GM23338 (cell line): ENCODE data around the gene FTCD. TPM values are rescaled to one million over a fixed set of nuclear protein-coding genes. Genes with fewer than 3 reads are reported as not detected.

ENCODE experiments used
- ATAC-seq: fragments of 200-7000 bp; cut with Tn5 transposase; 3 replicates; pipeline ENCODE4 v1.9.1; 2020
- DNase-seq: peaks from one replicate; pipeline ENCODE4 v3.0.0-alpha.2; 2015; ENCODE audit warnings: low spot score
- H2AFZ ChIP-seq: fragments of 200-600 bp; sonication (generic); 2 replicates; pipeline ENCODE4 v1.8.0; 2016; ENCODE audit warnings: antibody characterized with exemption, mild to moderate bottlenecking, moderate library complexity
- H3F3A ChIP-seq: fragments of 200-600 bp; sonication (generic); replicated peaks from 2 replicates; pipeline ENCODE4 v1.8.0; 2017; ENCODE audit warnings: antibody characterized with exemption, mixed run types, low read depth
- H3K27ac ChIP-seq: fragments of 200-600 bp; sonication (generic); 2 replicates; pipeline ENCODE4 v1.6.1; 2016; ENCODE audit warnings: low read depth
- H3K27me3 ChIP-seq: fragments of 200-600 bp; sonication (generic); 2 replicates; pipeline ENCODE4 v1.8.0; 2016; ENCODE audit warnings: mild to moderate bottlenecking, mixed run types, moderate library complexity; ENCODE audit not compliant: insufficient read depth
- H3K36me3 ChIP-seq: fragments of 200-600 bp; sonication (generic); 2 replicates; pipeline ENCODE4 v1.8.0; 2016; ENCODE audit warnings: mild to moderate bottlenecking; ENCODE audit not compliant: insufficient read depth
- H3K4me1 ChIP-seq: fragments of 200-600 bp; sonication (generic); 2 replicates; pipeline ENCODE4 v1.8.0; 2016; ENCODE audit warnings: mild to moderate bottlenecking, moderate library complexity; ENCODE audit not compliant: insufficient read depth
- H3K4me2 ChIP-seq: fragments of 200-600 bp; sonication (generic); 2 replicates; pipeline ENCODE4 v1.7.1; 2017; ENCODE audit warnings: mixed run types
- H3K4me3 ChIP-seq: fragments of 200-600 bp; sonication (generic); 2 replicates; pipeline ENCODE4 v1.6.1; 2016; ENCODE audit warnings: mixed run types
- H3K79me2 ChIP-seq: fragments of 200-600 bp; sonication (generic); replicated peaks from 2 replicates; pipeline ENCODE4 v1.8.0; 2017; ENCODE audit warnings: mild to moderate bottlenecking; ENCODE audit not compliant: insufficient read depth
- H3K9me2 ChIP-seq: fragments of 200-600 bp; sonication (generic); 2 replicates; pipeline ENCODE4 v1.8.0; 2017; ENCODE audit not compliant: insufficient read depth
- H4K20me1 ChIP-seq: fragments of 200-600 bp; sonication (generic); replicated peaks from 2 replicates; pipeline ENCODE4 v1.8.0; 2017; ENCODE audit warnings: mild to moderate bottlenecking; ENCODE audit not compliant: insufficient read depth
- H3K27ac Mint-ChIP-seq: 2 replicates; pipeline ENCODE4 v1.8.0; 2020; ENCODE audit warnings: inconsistent platforms, mild to moderate bottlenecking, moderate library complexity, mixed read lengths
- H3K27me3 Mint-ChIP-seq: 3 replicates; pipeline ENCODE4 v1.8.0; 2022; ENCODE audit warnings: low read depth, mild to moderate bottlenecking, moderate library complexity, mixed read lengths, inconsistent platforms; ENCODE audit not compliant: insufficient read depth, poor library complexity
- H3K36me3 Mint-ChIP-seq: 3 replicates; pipeline ENCODE4 v1.8.0; 2021; ENCODE audit warnings: low read depth, mild to moderate bottlenecking, inconsistent platforms, moderate library complexity, mixed read lengths
- H3K4me1 Mint-ChIP-seq: 3 replicates; pipeline ENCODE4 v1.8.0; 2020; ENCODE audit warnings: mild to moderate bottlenecking, inconsistent platforms, mixed read lengths
- H3K4me3 Mint-ChIP-seq: 3 replicates; pipeline ENCODE4 v1.8.0; 2021; ENCODE audit warnings: moderate library complexity, mild to moderate bottlenecking, inconsistent platforms, mixed read lengths
- H3K9me3 Mint-ChIP-seq: 3 replicates; pipeline ENCODE4 v1.8.0; 2020; ENCODE audit warnings: moderate library complexity, mild to moderate bottlenecking, inconsistent platforms, mixed read lengths
- CREB1 ChIP-seq: fragments of 250-450 bp; sonication (Bioruptor Pico); IDR thresholded peaks from 2 replicates; pipeline ENCODE4 v1.5.0; 2020; ENCODE audit warnings: low read depth, mild to moderate bottlenecking, moderate library complexity
- CTCF ChIP-seq, 2 experiments: fragments of 200-600 bp in 1 of 2; sonication (generic) in 1 of 2; conservative IDR thresholded peaks; 2 replicates each; pipeline versions ENCODE4 v1.5.1 to v1.6.1; 2016 to 2017; ENCODE audit warnings: antibody characterized with exemption in 2 of 2, low read depth in 2 of 2, mild to moderate bottlenecking in 2 of 2, moderate library complexity in 1 of 2
- EZH2 ChIP-seq: fragments of 200-600 bp; sonication (generic); IDR thresholded peaks from one replicate; pipeline ENCODE4 v1.8.0; 2017; ENCODE audit warnings: antibody characterized with exemption, mild to moderate bottlenecking, low read depth; ENCODE audit not compliant: unreplicated experiment
- EZH2phosphoT487 ChIP-seq: fragments of 200-600 bp; sonication (generic); IDR thresholded peaks from one replicate; pipeline ENCODE4 v1.8.1; 2018; ENCODE audit warnings: antibody characterized with exemption; ENCODE audit not compliant: unreplicated experiment
- JUNB ChIP-seq: IDR thresholded peaks from one replicate; pipeline ENCODE4 v1.6.1; 2016; ENCODE audit warnings: antibody characterized with exemption; ENCODE audit not compliant: unreplicated experiment
- NANOG ChIP-seq: IDR thresholded peaks from 2 replicates; pipeline ENCODE4 v1.6.1; 2016; ENCODE audit warnings: antibody characterized with exemption, borderline replicate concordance
- POLR2AphosphoS5 ChIP-seq: IDR thresholded peaks from 2 replicates; pipeline ENCODE4 v1.6.1; 2016; ENCODE audit warnings: antibody characterized with exemption, low read depth
- STAT1 ChIP-seq: IDR thresholded peaks from one replicate; pipeline ENCODE4 v1.6.1; 2016; ENCODE audit warnings: antibody characterized with exemption; ENCODE audit not compliant: unreplicated experiment
- ZNF114 ChIP-seq: fragments of 250-450 bp; sonication (Bioruptor Pico); IDR thresholded peaks from 2 replicates; pipeline ENCODE4 v1.5.0; 2020; ENCODE audit warnings: mild to moderate bottlenecking, moderate library complexity
- ZNF331 ChIP-seq: fragments of 250-450 bp; sonication (Bioruptor Pico); IDR thresholded peaks from 2 replicates; pipeline ENCODE4 v1.5.0; 2020; ENCODE audit warnings: low read depth, mild to moderate bottlenecking, moderate library complexity
- polyA plus RNA-seq: library from polyadenylated mRNA; unstranded; fragments of >200 nt; fragmentation: Nextera tagmentation; extraction: Ambion mirVana; gene quantifications from 2 replicates; pipeline ENCODE4 v1.2.1, GENCODE V29; 2016
- total RNA-seq: library from RNA; depleted of rRNA; stranded (reverse); fragments of >200 nt; shearing (Covaris generic); gene quantifications from 2 replicates; pipeline ENCODE4 v1.2.3, GENCODE V29; 2014
- TF ChIP-seq, protein P1 (sequence below): IDR thresholded peaks from one replicate; pipeline ENCODE4 v1.6.1; 2018; ENCODE audit warnings: antibody characterized with exemption; ENCODE audit not compliant: unreplicated experiment
- TF ChIP-seq, protein P2 (sequence below): fragments of 250-450 bp; sonication (Bioruptor Pico); IDR thresholded peaks from 2 replicates; pipeline ENCODE4 v1.5.0; 2020; ENCODE audit warnings: mild to moderate bottlenecking, moderate library complexity
- TF ChIP-seq, protein P3 (sequence below): IDR thresholded peaks from 2 replicates; pipeline ENCODE4 v1.6.1; 2016; ENCODE audit warnings: antibody characterized with exemption

Gene FTCD
- total and polyA plus RNA-seq, 2 experiments from 2014 or later, result 0.90 to 2.3 TPM

- H3K27ac Mint-ChIP-seq, result no peak overlapping the region
- H3K79me2 ChIP-seq, result no peaks in the 10 kb centered on the region
- peaks cover 3% of the 10 kb centered on the region for H3K27me3 Mint-ChIP-seq
- H3K9me3 Mint-ChIP-seq, result no peaks in the 10 kb centered on the region
- H3K4me2 ChIP-seq, result no peak overlapping the region
- TF ChIP-seq JUNB, result no peak
- TF ChIP-seq, protein P1, sequence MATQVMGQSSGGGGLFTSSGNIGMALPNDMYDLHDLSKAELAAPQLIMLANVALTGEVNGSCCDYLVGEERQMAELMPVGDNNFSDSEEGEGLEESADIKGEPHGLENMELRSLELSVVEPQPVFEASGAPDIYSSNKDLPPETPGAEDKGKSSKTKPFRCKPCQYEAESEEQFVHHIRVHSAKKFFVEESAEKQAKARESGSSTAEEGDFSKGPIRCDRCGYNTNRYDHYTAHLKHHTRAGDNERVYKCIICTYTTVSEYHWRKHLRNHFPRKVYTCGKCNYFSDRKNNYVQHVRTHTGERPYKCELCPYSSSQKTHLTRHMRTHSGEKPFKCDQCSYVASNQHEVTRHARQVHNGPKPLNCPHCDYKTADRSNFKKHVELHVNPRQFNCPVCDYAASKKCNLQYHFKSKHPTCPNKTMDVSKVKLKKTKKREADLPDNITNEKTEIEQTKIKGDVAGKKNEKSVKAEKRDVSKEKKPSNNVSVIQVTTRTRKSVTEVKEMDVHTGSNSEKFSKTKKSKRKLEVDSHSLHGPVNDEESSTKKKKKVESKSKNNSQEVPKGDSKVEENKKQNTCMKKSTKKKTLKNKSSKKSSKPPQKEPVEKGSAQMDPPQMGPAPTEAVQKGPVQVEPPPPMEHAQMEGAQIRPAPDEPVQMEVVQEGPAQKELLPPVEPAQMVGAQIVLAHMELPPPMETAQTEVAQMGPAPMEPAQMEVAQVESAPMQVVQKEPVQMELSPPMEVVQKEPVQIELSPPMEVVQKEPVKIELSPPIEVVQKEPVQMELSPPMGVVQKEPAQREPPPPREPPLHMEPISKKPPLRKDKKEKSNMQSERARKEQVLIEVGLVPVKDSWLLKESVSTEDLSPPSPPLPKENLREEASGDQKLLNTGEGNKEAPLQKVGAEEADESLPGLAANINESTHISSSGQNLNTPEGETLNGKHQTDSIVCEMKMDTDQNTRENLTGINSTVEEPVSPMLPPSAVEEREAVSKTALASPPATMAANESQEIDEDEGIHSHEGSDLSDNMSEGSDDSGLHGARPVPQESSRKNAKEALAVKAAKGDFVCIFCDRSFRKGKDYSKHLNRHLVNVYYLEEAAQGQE, result no peak
- TF ChIP-seq, protein P2, sequence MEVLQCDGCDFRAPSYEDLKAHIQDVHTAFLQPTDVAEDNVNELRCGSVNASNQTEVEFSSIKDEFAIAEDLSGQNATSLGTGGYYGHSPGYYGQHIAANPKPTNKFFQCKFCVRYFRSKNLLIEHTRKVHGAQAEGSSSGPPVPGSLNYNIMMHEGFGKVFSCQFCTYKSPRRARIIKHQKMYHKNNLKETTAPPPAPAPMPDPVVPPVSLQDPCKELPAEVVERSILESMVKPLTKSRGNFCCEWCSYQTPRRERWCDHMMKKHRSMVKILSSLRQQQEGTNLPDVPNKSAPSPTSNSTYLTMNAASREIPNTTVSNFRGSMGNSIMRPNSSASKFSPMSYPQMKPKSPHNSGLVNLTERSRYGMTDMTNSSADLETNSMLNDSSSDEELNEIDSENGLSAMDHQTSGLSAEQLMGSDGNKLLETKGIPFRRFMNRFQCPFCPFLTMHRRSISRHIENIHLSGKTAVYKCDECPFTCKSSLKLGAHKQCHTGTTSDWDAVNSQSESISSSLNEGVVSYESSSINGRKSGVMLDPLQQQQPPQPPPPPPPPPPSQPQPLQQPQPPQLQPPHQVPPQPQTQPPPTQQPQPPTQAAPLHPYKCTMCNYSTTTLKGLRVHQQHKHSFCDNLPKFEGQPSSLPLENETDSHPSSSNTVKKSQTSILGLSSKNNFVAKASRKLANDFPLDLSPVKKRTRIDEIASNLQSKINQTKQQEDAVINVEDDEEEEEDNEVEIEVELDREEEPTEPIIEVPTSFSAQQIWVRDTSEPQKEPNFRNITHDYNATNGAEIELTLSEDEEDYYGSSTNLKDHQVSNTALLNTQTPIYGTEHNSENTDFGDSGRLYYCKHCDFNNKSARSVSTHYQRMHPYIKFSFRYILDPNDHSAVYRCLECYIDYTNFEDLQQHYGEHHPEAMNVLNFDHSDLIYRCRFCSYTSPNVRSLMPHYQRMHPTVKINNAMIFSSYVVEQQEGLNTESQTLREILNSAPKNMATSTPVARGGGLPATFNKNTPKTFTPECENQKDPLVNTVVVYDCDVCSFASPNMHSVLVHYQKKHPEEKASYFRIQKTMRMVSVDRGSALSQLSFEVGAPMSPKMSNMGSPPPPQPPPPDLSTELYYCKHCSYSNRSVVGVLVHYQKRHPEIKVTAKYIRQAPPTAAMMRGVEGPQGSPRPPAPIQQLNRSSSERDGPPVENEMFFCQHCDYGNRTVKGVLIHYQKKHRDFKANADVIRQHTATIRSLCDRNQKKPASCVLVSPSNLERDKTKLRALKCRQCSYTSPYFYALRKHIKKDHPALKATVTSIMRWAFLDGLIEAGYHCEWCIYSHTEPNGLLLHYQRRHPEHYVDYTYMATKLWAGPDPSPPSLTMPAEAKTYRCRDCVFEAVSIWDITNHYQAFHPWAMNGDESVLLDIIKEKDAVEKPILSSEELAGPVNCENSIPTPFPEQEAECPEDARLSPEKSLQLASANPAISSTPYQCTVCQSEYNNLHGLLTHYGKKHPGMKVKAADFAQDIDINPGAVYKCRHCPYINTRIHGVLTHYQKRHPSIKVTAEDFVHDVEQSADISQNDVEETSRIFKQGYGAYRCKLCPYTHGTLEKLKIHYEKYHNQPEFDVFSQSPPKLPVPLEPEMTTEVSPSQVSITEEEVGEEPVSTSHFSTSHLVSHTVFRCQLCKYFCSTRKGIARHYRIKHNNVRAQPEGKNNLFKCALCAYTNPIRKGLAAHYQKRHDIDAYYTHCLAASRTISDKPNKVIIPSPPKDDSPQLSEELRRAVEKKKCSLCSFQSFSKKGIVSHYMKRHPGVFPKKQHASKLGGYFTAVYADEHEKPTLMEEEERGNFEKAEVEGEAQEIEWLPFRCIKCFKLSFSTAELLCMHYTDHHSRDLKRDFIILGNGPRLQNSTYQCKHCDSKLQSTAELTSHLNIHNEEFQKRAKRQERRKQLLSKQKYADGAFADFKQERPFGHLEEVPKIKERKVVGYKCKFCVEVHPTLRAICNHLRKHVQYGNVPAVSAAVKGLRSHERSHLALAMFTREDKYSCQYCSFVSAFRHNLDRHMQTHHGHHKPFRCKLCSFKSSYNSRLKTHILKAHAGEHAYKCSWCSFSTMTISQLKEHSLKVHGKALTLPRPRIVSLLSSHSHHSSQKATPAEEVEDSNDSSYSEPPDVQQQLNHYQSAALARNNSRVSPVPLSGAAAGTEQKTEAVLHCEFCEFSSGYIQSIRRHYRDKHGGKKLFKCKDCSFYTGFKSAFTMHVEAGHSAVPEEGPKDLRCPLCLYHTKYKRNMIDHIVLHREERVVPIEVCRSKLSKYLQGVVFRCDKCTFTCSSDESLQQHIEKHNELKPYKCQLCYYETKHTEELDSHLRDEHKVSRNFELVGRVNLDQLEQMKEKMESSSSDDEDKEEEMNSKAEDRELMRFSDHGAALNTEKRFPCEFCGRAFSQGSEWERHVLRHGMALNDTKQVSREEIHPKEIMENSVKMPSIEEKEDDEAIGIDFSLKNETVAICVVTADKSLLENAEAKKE (CRISPR knock-in tag), result no peak
- TF ChIP-seq NANOG, result no peak
- TF ChIP-seq STAT1, result no peak
- no peak for TF ChIP-seq ZNF331
- TF ChIP-seq CREB1 (CRISPR knock-in tag), result no peak
- no peak for TF ChIP-seq EZH2
- TF ChIP-seq EZH2phosphoT487, result no peak
- no peak for TF ChIP-seq POLR2AphosphoS5
- no peak for TF ChIP-seq ZNF114 (CRISPR knock-in tag)
- TF ChIP-seq, protein P3, sequence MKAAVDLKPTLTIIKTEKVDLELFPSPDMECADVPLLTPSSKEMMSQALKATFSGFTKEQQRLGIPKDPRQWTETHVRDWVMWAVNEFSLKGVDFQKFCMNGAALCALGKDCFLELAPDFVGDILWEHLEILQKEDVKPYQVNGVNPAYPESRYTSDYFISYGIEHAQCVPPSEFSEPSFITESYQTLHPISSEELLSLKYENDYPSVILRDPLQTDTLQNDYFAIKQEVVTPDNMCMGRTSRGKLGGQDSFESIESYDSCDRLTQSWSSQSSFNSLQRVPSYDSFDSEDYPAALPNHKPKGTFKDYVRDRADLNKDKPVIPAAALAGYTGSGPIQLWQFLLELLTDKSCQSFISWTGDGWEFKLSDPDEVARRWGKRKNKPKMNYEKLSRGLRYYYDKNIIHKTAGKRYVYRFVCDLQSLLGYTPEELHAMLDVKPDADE, result no peak
- TF ChIP-seq CTCF (conservative IDR thresholded peaks at IDR 0.05; ENCODE audit: low read depth in 2 of 2), result no peak
- H4K20me1 ChIP-seq, result no peaks in the 10 kb centered on the region
- no peak overlapping the region for H3K4me3 ChIP-seq
- no peak overlapping the region for H3K27ac ChIP-seq
- H2AFZ ChIP-seq, result no peak overlapping the region
- H3K36me3 Mint-ChIP-seq, result peaks cover 8% of the 10 kb centered on the region; the same call in 2 of the 3 replicates
- H3K27me3 ChIP-seq, result no peaks in the 10 kb centered on the region
- no peaks in the 10 kb centered on the region for H3K9me2 ChIP-seq
- H3K36me3 ChIP-seq, result no peaks in the 10 kb centered on the region
- H3K4me1 Mint-ChIP-seq, result peaks cover 3% of the 10 kb centered on the region; the same call in 1 of the 3 replicates
- H3F3A ChIP-seq, result no peaks in the 10 kb centered on the region
- H3K4me3 Mint-ChIP-seq, result no peak overlapping the region
- DNase-seq (no peak), ATAC-seq (no peak)
- H3K4me1 ChIP-seq, result no peaks in the 10 kb centered on the region
Measured at GRCh38 chr21:46137908-46138307, 17.5 kb downstream of the FTCD start.
